ENCODE data around the gene RBP2. TPM values are rescaled to one million over a fixed set of nuclear protein-coding genes. Genes with fewer than 3 reads are reported as not detected.
"Not testable (repeated sequence)": the region's sequence is repeated elsewhere in the genome, so short reads cannot be mapped to it uniquely, and the experiment has no call there.

The RBP2 gene
- total RNA-seq, 1 experiment from 2014 or later = not detected

GRCh38 chr3:139447486-139447885 is 28.8 kb downstream of the RBP2 start:
- DNase-seq (ENCODE audit: extremely low read depth, low read depth) = no peak

GRCh38 chr3:139444446-139444845 is 31.9 kb downstream of the RBP2 start:
- no peak for DNase-seq (ENCODE audit: extremely low read depth, low read depth)

DNA sequence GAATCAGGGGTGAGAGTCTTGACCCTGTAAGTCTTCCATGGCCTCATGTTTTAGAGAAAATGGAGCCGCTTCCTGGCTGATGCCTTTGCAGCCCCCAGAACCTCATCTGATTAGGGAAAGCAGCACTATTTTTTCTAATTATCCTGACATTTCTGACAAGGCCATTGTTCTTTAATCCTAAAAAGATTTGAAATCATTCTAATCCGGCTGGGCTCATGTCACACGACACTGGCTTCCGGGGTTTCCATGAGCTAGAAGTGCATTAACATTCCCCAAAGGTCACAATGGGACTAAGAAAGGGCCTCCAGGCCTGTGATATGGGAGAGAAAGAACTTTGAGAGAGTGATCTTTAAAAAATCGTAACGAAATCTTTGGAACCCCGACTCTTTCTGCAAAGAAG is 33.1 kb downstream of the RBP2 start:
- DNase-seq (ENCODE audit: extremely low read depth, low read depth) = no peak

DNA sequence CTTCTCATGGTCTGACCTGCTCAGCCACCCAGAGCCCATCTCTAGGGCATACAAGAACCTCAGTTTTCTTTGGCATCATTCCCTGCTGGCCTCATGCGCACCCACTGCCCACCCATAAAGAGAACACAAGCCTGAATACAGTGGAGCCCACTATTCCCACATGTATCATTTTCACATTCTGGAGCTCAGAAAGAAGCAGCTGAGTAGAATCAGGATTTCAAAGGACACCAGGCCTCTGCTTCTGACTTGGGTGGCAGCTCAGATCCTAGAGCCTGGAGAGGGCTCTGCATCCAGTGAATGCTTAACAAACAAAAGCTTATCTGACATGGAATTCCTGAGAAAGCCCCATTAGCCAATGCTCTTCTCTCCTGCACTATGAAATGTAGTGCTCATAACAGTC is 34.7 kb downstream of the RBP2 start:
- no peak for DNase-seq (ENCODE audit: extremely low read depth, low read depth)

DNA sequence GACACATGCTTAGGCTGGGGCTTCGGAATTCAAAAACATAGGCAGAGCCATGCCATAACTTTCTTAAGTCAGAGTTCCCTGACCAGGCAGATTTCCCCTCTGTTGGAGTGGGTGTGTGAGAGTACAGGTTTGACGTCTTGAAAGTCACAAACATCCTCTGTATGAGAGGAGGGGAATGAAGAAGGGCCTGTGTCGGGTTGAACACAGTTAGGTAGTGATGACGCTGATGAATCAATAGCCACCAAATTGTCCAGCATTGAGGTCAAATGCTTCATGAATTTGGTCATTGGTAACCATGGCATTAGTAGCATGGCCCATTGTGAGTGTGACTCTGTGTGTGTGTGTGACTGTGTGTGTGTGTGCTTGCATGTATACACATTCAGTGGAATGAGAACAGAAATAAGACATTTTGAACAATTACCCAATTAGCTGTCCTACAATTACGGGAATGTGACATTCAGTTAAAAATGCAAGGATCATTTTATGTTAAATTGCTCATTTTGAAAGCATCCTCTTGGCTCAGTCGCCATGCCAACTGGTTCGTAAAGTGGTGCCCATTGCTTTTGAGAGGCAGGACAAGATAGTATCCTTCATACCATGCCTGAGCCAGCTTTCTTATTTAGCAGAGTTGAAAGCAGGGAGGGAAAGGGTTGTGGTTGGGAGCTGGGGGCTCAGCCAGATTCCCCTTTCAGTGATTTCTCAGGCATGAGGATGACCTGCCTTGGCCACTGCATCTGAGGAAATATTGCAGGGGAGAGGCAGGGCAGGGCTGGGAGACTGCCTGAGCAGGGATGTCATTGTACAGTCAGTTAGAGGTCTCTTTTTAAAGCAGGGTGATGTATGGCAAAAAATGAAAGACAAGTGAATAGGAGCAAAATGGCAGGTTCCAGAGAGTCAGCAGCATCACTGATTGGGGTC is 35.4 kb downstream of the RBP2 start:
- DNase-seq (ENCODE audit: extremely low read depth, low read depth) = no peak

DNA sequence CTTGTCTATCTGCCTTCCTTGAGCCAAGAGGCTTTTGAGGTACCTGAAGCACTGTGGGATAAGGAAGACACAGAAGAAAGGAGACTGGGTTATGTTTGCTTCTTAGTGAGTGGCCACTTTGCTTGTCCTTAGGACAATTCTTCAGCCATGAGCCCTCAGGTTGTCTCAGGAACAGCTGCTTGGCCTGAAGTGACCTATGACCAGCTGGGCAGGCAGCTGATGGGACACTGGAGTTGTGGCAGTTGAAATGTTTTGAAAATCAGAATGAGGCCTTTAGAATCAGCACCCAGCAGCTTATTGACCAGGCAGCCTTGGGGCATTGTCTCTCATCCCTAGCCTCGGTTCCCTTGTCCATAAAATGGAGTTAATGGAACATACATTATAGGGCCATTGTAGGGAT is 37.0 kb downstream of the RBP2 start:
- DNase-seq (ENCODE audit: extremely low read depth, low read depth) = no peak

GRCh38 chr3:139434764-139435307 is 41.5 kb downstream of the RBP2 start:
- DNase-seq (ENCODE audit: extremely low read depth, low read depth) = no peak

DNA sequence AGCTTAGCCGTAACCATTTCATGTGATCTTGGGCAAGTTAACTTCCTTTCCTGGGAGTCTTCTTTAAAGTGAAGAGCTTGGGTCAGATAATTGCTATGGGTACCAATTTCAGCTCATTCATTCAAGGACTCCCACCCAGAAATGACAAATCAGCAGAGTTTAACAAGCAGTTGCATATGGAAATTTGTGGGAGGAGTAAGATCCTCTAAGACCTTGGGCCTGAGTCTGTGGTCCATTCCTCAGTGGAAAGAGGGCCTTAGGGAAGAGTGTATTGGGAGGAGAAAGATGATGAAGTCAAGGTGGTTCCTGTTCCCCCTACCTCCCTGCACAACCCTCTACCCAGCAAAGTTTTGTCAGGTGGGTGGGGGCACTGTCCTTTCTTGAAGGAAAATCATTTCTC is 42.1 kb downstream of the RBP2 start:
- DNase-seq (ENCODE audit: extremely low read depth, low read depth) = no peak

DNA sequence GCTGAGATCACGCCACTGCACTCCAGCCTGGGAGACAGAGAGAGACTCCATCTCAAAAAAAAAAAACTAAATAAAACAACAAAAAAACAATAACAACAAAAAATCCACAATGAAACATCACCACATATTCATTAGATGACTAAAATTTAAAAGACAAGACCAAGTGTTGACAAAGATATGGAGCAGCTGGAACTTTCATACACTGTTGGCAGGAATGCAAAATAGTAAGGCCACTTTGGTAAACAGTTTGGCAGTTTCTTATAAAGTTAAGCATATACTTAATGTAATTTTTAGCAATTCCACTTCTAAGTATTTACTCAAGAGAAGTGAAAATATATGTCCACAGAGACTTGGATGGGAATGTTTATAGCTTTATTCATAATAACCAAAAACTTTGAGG is 43.2 kb downstream of the RBP2 start:
- DNase-seq (ENCODE audit: extremely low read depth, low read depth) = no peak

- no peak for DNase-seq (ENCODE audit: extremely low read depth, low read depth)
Observed at GRCh38 chr3:139430493-139430892, 45.8 kb downstream of the RBP2 start.

- DNase-seq (ENCODE audit: extremely low read depth, low read depth) = peak; percentile 52
Observed at GRCh38 chr3:139427283-139428060, 48.8 kb downstream of the RBP2 start.

DNA sequence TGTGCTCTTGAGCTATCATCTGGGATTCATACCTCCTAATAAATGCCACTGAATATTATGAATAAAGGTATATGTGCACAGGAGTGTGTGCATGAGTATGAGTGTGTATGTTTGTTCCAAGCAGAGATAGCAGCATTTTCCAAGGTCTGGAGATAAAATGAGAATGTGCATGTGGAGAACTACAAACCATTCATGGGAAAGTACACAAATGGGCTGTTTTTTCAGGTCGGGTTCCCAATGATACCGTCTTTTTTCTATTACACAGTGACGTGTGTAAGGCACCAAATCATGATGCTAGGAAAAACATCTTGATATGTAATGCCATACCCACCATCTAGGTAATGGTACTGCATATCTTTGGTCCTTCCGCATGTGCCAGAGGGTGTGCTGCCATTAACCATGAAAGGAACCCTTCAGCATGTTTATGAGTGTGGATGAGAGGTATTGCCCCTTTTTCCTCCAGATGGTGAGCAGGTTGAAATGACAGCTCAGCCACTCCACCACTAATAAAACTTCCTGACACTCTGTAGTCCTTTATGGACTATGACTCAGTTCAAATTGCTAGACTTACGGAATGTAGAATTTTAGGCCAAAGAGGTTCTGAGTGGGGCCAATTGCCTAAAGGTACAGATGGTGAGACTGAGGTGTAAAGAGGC is 50.4 kb downstream of the RBP2 start:
- DNase-seq (ENCODE audit: extremely low read depth, low read depth) = no peak

DNA sequence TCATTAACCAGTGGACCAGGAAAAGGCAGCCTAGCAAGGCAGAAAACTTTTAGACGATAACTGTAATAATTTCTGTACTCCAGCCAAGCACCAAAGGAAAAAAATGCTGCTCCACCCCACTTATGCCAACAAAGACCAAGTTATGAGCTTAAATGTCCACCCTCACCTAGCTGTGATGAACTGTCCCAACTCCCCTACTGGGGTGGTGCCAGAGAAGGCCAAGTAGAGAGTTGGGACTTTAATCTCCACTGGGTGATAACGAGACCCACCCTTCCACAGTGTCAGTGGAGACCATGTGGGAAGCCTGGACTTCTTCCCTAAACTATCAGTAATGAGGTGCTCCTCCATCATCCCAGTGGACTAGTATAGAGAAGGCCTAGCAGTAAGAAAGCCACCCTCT is 53.1 kb downstream of the RBP2 start:
- DNase-seq (ENCODE audit: extremely low read depth, low read depth) = no peak

DNA sequence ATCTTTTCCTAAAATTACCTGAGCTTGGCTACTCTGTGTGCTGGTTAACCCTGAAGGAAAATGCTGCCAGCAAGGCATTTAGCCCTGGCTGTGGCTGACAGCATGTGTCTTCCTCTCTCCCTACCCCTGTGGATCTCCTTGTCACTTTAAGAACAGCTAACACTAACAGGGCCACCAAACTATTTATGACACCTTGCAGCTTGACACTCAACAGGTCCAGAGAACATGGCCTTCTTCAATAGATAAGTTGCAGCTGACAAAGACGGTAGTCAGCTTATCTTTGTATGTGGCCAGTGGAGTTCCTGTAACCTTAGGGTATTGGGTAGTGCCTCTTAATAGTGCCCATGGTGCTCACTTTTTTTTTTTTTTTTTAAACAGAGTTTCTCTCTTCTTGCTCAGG is 54.9 kb downstream of the RBP2 start:
- no peak for DNase-seq (ENCODE audit: extremely low read depth, low read depth)

DNA sequence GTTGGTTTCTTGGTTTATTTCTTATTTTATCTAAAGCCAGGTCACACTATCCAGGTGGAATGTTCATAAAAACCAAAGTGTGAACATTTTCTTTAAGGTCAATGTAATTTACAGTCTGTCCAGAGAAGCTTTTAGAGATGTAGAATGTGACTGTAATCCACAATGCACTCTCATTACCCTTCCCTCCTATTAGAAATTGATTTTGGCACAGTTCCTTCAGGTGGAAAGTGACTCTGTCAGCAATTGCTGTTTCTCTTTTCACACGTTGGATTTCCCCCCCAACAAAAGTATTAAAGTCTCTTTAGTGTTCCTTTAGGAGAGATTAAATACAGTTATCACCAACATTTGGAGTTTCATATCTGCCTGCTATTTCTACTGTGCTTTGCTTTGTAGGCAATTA is 55.3 kb downstream of the RBP2 start:
- DNase-seq (ENCODE audit: extremely low read depth, low read depth) = no peak

DNA sequence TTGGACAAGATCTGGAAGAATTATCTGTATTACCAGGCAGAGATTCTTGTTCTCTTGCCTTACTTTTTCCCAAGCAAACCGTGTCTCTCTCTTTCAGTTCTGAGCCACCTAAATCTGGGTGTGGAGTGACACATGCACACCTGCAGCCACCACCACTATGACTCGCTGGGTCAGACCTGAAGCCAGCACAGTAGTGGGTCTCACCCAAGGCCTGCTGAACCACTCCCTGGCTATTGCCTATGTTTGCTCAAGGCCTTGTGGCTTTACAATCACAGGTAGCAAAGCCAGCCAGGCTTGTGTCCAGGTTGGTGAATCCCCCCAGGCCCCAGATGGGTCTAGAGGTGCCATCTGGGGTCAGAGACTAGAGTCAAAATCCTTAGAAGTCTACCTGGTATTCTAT is 58.2 kb downstream of the RBP2 start:
- DNase-seq (ENCODE audit: extremely low read depth, low read depth) = no peak

DNA sequence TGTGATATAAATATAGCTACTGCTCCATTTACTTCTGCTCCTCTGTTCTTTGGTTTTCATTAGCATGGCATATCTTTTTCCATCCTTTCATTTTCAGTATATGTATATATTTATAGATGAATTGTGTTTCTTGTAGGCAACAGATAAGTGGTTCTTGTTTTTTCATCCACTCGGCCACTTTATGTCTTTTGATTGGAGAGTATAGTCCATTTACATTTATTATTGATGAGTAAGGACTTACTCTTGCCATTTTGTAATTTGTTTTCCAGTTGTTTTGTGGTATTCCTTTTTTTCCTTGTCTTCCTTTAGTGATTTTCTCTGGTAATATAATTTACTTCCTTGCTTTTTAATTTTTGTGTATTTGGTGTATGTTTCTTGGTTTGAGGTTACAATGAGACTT is 60.0 kb downstream of the RBP2 start:
- no peak for DNase-seq (ENCODE audit: extremely low read depth, low read depth)

GRCh38 chr3:139414608-139415224 is 61.6 kb downstream of the RBP2 start:
- no peak for DNase-seq (ENCODE audit: extremely low read depth, low read depth)

DNA sequence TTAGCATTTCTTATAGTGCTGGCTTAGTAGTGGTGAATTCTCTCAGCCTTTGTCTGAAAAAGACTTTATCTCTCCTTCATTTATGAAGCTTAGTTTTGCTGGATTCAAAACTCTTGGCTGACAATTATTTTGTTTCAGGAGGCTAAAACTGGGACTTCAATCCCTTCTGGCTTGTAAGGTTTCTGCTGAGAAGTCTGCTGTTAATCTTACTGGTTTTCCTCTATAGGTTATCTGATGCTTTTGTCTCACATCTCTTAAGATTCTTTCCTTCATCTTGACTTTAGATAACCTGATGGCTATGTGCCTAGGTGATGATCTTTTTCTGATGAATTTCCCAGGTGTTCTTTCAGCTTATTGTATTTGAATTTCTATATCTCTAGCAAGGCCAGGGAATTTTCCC is 63.4 kb downstream of the RBP2 start:
- not testable (repeated sequence) for DNase-seq (ENCODE audit: extremely low read depth, low read depth)

All from NCI-H460 (cell line).